B cell (primary cell): Measurements from ENCODE around the gene EME1.

Experiments used
- CTCF ChIP-seq: fragments of 200-600 bp; IDR thresholded peaks from one replicate; pipeline ENCODE4 v1.8.0; 2022; ENCODE audit warnings: antibody characterized with exemption, mild to moderate bottlenecking
- EZH2 ChIP-seq: IDR thresholded peaks from 2 replicates; pipeline ENCODE4 v1.6.1; 2012; ENCODE audit warnings: borderline replicate concordance, low read depth, mild to moderate bottlenecking, moderate library complexity, low read length; ENCODE audit not compliant: insufficient read depth, poor library complexity, severe bottlenecking

- TF ChIP-seq EZH2 (no peak), CTCF (no peak)
Observed at GRCh38 chr17:50362661-50363060, 10.4 kb upstream of the EME1 start.
